H1 (cell line): ENCODE data around the gene LRRC45. TPM values are rescaled to one million over a fixed set of nuclear protein-coding genes. Genes with fewer than 3 reads are reported as not detected.

Source experiments
- CTCF ChIA-PET: fragments of 300-600 bp; sonication (Branson Sonifier 250); formaldehyde crosslinking; loops from one replicate; lab custom pipeline; 2021; ENCODE audit not compliant: partially characterized antibody; lab: Charles Lee
- POLR2A ChIA-PET: fragments of 300-600 bp; sonication (Branson Sonifier 250); formaldehyde crosslinking; loops from one replicate; lab custom pipeline; 2021; ENCODE audit warnings: inconsistent platforms; ENCODE audit not compliant: partially characterized antibody; lab: Charles Lee
- DNase-seq, 2 experiments: peaks; one replicate each; pipeline versions ENCODE4 v3.0.0 to v3.0.0-alpha.2; 2010 to 2022; ENCODE audit warnings: low spot score in 2 of 2, low read depth in 1 of 2, mixed read lengths in 1 of 2
- FAIRE-seq: peaks from 2 replicates; lab custom pipeline; 2011; peaks lifted over from hg19 to GRCh38; lab: Jason Lieb, UNC
- H2AFZ ChIP-seq: 2 replicates; pipeline ENCODE4 v1.8.1; 2012; ENCODE audit warnings: low read length, inconsistent platforms
- H2AK5ac ChIP-seq: 2 replicates; pipeline ENCODE4 v1.6.1; 2013; ENCODE audit warnings: low read depth, low read length
- H2BK120ac ChIP-seq: replicated peaks from 2 replicates; pipeline ENCODE3; 2013; ENCODE audit warnings: low read depth, low read length, inconsistent platforms
- H2BK12ac ChIP-seq: 2 replicates; pipeline ENCODE4 v1.6.1; 2013; ENCODE audit warnings: low read depth, low read length
- H2BK15ac ChIP-seq: 2 replicates; pipeline ENCODE4 v1.6.1; 2013; ENCODE audit warnings: low read length
- H2BK20ac ChIP-seq: 2 replicates; pipeline ENCODE4 v1.6.1; 2013; ENCODE audit warnings: low read length
- H2BK5ac ChIP-seq: 2 replicates; pipeline ENCODE4 v1.6.1; 2013; ENCODE audit warnings: low read depth, low read length
- H3K14ac ChIP-seq: 2 replicates; pipeline ENCODE4 v1.6.1; 2013; ENCODE audit warnings: inconsistent platforms; ENCODE audit not compliant: insufficient read length
- H3K18ac ChIP-seq: 2 replicates; pipeline ENCODE4 v1.6.1; 2013; ENCODE audit warnings: low read length; ENCODE audit errors: extremely low read depth
- H3K23ac ChIP-seq: 2 replicates; pipeline ENCODE4 v1.6.1; 2013; ENCODE audit warnings: inconsistent platforms; ENCODE audit not compliant: insufficient read length
- H3K23me2 ChIP-seq: 2 replicates; pipeline ENCODE4 v1.6.1; 2013; ENCODE audit warnings: low read depth, low read length
- H3K27ac ChIP-seq: 2 replicates; pipeline ENCODE4 v1.6.1; 2011; ENCODE audit warnings: low read depth, low read length, inconsistent platforms
- H3K27me3 ChIP-seq, 4 experiments: replicated peaks in 1 of 4; 1 replicate in 1 of 4; 2 replicates in 3 of 4; pipeline versions ENCODE4 v1.6.1 to v1.8.1; 2011 to 2013; ENCODE audit warnings: low read length in 3 of 4, mild to moderate bottlenecking in 3 of 4, inconsistent platforms in 2 of 4, mixed read lengths in 2 of 4, moderate library complexity in 1 of 4; ENCODE audit not compliant: control insufficient read depth in 3 of 4, insufficient read depth in 3 of 4; ENCODE audit errors: extremely low read depth in 1 of 4
- H3K36me3 ChIP-seq, 4 experiments: 2 replicates each; pipeline versions ENCODE4 v1.6.1 to v1.8.1; 2011 to 2013; ENCODE audit warnings: mild to moderate bottlenecking in 4 of 4, low read length in 3 of 4, moderate library complexity in 2 of 4, control low read depth in 1 of 4, inconsistent platforms in 1 of 4; ENCODE audit not compliant: insufficient read depth in 4 of 4, control insufficient read depth in 2 of 4
- H3K4ac ChIP-seq: replicated peaks from 2 replicates; pipeline ENCODE3; 2013; ENCODE audit warnings: low read length, low read depth, mixed read lengths, inconsistent platforms; ENCODE audit not compliant: insufficient read length
- H3K4me1 ChIP-seq, 4 experiments: replicated peaks in 1 of 4; 1 replicate in 1 of 4; 2 replicates in 3 of 4; pipeline versions ENCODE4 v1.6.1 to v1.8.1; 2011 to 2013; ENCODE audit warnings: low read length in 3 of 4, inconsistent platforms in 2 of 4, mixed read lengths in 1 of 4; ENCODE audit not compliant: insufficient read depth in 4 of 4, control insufficient read depth in 3 of 4
- H3K4me2 ChIP-seq, 2 experiments: 2 replicates each; pipeline versions ENCODE4 v1.6.1 to v1.8.1; 2011 to 2013; ENCODE audit warnings: low read depth in 2 of 2, low read length in 2 of 2, control low read depth in 1 of 2, inconsistent platforms in 1 of 2, mild to moderate bottlenecking in 1 of 2; ENCODE audit not compliant: insufficient read depth in 1 of 2
- H3K4me3 ChIP-seq, 4 experiments: fragments of 200-600, 300-600 bp in 1 of 4; sonication (generic), shearing (Covaris generic), sonication (Bioruptor Twin) in 1 of 4; 2 replicates each; pipeline versions ENCODE4 v1.5.1 to v1.8.1; 2011 to 2016; ENCODE audit warnings: low read length in 4 of 4, low read depth in 3 of 4, control low read depth in 2 of 4, inconsistent platforms in 2 of 4, mild to moderate bottlenecking in 2 of 4, mixed read lengths in 1 of 4, moderate library complexity in 1 of 4; ENCODE audit not compliant: insufficient read depth in 2 of 4; ENCODE audit errors: extremely low read depth in 1 of 4
- H3K56ac ChIP-seq: replicated peaks from 2 replicates; pipeline ENCODE3; 2013; ENCODE audit warnings: low read depth, mild to moderate bottlenecking, mixed read lengths, low read length, inconsistent platforms; ENCODE audit not compliant: insufficient read length
- H3K79me1 ChIP-seq: 2 replicates; pipeline ENCODE4 v1.6.1; 2013; ENCODE audit warnings: low read depth, low read length, control low read depth
- H3K79me2 ChIP-seq, 2 experiments: 2 replicates each; pipeline versions ENCODE4 v1.6.1 to v1.8.1; 2012 to 2013; ENCODE audit warnings: low read length in 2 of 2, mild to moderate bottlenecking in 2 of 2, inconsistent platforms in 1 of 2; ENCODE audit not compliant: insufficient read depth in 2 of 2, control insufficient read depth in 1 of 2
- H3K9ac ChIP-seq, 4 experiments: replicated peaks in 1 of 4; 1 replicate in 1 of 4; 2 replicates in 3 of 4; pipeline versions ENCODE4 v1.6.1 to v1.8.1; 2011 to 2013; ENCODE audit warnings: low read depth in 3 of 4, low read length in 3 of 4, control low read depth in 2 of 4, mild to moderate bottlenecking in 2 of 4, moderate library complexity in 2 of 4, inconsistent platforms in 1 of 4; ENCODE audit errors: extremely low read depth in 1 of 4
- H3K9me3 ChIP-seq, 2 experiments: 2 replicates each; pipeline versions ENCODE4 v1.6.1 to v1.8.1; 2012 to 2013; ENCODE audit warnings: mild to moderate bottlenecking in 2 of 2, moderate library complexity in 2 of 2, control low read depth in 1 of 2, inconsistent platforms in 1 of 2, low read depth in 1 of 2, low read length in 1 of 2, mixed read lengths in 1 of 2; ENCODE audit not compliant: insufficient read depth in 2 of 2
- H4K20me1 ChIP-seq, 2 experiments: replicated peaks in 1 of 2; 2 replicates each; pipeline versions ENCODE3 to v1.8.1; 2011 to 2013; ENCODE audit warnings: inconsistent platforms in 2 of 2, low read length in 2 of 2, mild to moderate bottlenecking in 1 of 2; ENCODE audit not compliant: insufficient read depth in 2 of 2, control insufficient read depth in 1 of 2
- H4K5ac ChIP-seq: 2 replicates; pipeline ENCODE4 v1.6.1; 2013; ENCODE audit warnings: low read length, low read depth, mixed read lengths, inconsistent platforms; ENCODE audit not compliant: insufficient read length
- H4K8ac ChIP-seq: 2 replicates; pipeline ENCODE4 v1.8.0; 2013; ENCODE audit warnings: mild to moderate bottlenecking, moderate library complexity, low read length, inconsistent platforms; ENCODE audit not compliant: insufficient read depth; ENCODE audit errors: extremely low read depth
- H4K91ac ChIP-seq: replicated peaks from 2 replicates; pipeline ENCODE3; 2013; ENCODE audit warnings: low read length, mixed read lengths, inconsistent platforms; ENCODE audit not compliant: insufficient read length
- EZH2 ChIP-seq: fragments of 200-600 bp; sonication (generic); IDR thresholded peaks from 2 replicates; pipeline ENCODE4 v1.7.1; 2012; ENCODE audit warnings: low read depth, mild to moderate bottlenecking, moderate library complexity, low read length, inconsistent platforms; ENCODE audit not compliant: severe bottlenecking
- KDM4A ChIP-seq: IDR thresholded peaks from one replicate; pipeline ENCODE4 v1.7.1; 2012; ENCODE audit warnings: low read depth, mild to moderate bottlenecking, moderate library complexity, low read length, inconsistent platforms; ENCODE audit not compliant: severe bottlenecking
- WGBS, 2 experiments: shearing (Covaris generic) in 1 of 2; methylation state at CpG; one replicate each; pipeline versions ENCODE4 v1.1.6 to v1.1.7; 2013 to 2015; ENCODE audit warnings: low lambda C conversion rate in 2 of 2, mixed read lengths in 2 of 2, inconsistent platforms in 1 of 2, low coverage in 1 of 2, missing lambda C conversion rate in 1 of 2; ENCODE audit not compliant: insufficient replicate concordance in 2 of 2, insufficient coverage in 1 of 2, insufficient read length in 1 of 2; ENCODE audit errors: extremely low coverage in 1 of 2, missing lambda C conversion rate in 1 of 2; 5-methylcytosine and 5-hydroxymethylcytosine counted together
- polyA plus RNA-seq, 7 experiments: library from polyadenylated mRNA; depleted of rRNA in 3 of 7; stranded (reverse) in 5 of 7; unstranded in 2 of 7; fragments of >200 nt in 5 of 7; fragments of 200-250 nt in 2 of 7; gene quantifications; 1 replicate in 5 of 7; 2 replicates in 1 of 7; 4 replicates in 1 of 7; pipeline versions ENCODE4 v1.2.1 to v1.2.3, GENCODE V29; 2011 to 2013; ENCODE audit warnings: missing spikeins in 2 of 7, mixed read lengths in 2 of 7
- total RNA-seq: library from RNA; stranded (reverse); fragmentation: NEBNext Ultra II Directional; extraction: Animal tissue kit (Norgen Biotek cat#: 25700); gene quantifications from 2 replicates; pipeline ENCODE4 v1.2.1, GENCODE V29; 2021

LRRC45 gene
- total and polyA plus RNA-seq, 2 of the 8 experiments (the other 6 are each of a cell fraction or from before 2014, with no cell fraction given): 11.5 to 29.0 TPM

DNA sequence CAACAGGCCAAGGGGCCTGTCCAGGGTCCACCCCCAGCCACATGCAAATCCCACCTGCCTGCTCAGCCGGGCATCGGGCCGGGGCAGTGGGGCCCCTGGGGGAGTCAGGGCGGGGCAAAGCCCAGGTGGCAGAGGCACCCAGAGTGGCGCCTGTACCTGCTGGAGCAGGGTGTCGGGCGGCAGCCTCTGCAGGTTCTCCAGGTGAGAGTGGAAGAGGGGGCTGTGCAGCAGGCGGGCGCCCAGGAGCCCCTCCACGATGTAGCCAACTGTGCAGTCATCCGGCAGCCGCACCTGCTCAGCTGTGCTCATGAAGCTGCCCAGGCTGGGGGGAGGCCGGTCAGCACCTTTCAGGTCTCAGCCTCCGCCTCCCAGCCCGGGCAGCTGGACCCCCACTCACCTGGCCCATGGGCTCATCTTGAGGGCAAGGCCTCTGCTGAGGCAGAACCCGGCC, 26.4 kb downstream of the LRRC45 start:
- Histone ChIP-seq H3K27me3 (no peaks in the 10 kb centered on the region; a peak in 1 of 7 replicates), H3K23ac (no peak overlapping the region), H3K56ac (no peak overlapping the region), H2BK20ac (no peak overlapping the region), H3K9me3 (no peaks in the 10 kb centered on the region), H4K91ac (no peak overlapping the region), H3K18ac (no peak overlapping the region), H3K23me2 (peaks cover 6% of the 10 kb centered on the region; the same call in 1 of the 2 replicates), H4K8ac (no peak overlapping the region), H3K4me1 (peaks cover 0 to 11% (median 6%) of the 10 kb centered on the region in 4 experiments; a peak in 5 of 7 replicates), H3K14ac (no peak overlapping the region), H3K36me3 (peaks cover 0 to 14% (median 4%) of the 10 kb centered on the region in 4 experiments; a peak in 4 of 8 replicates), H2BK5ac (no peak overlapping the region), H3K4me3 (no peak overlapping the region), H3K79me1 (peaks cover 6% of the 10 kb centered on the region; the same call in 1 of the 2 replicates), H2BK12ac (no peak overlapping the region), H2AFZ (no peak overlapping the region), H3K4ac (no peak overlapping the region), H3K4me2 (no peak overlapping the region), H3K9ac (no peak overlapping the region), H4K20me1 (peaks cover 4 to 7% of the 10 kb centered on the region in 2 experiments), H3K79me2 (peaks cover 0 to 12% of the 10 kb centered on the region in 2 experiments; a peak in 1 of 4 replicates), H2AK5ac (no peak overlapping the region), H2BK15ac (no peak overlapping the region), H4K5ac (no peak overlapping the region), H2BK120ac (no peak overlapping the region), H3K27ac (no peak overlapping the region)
- DNase-seq (no peak), FAIRE-seq (no peak)
- 92% methylated on average over 16 of the region's 16 CpGs; no CpG with 5 or more reads in 1 of the 2 experiments for WGBS, 2 experiments
- no peak for TF ChIP-seq EZH2
- TF ChIP-seq KDM4A: no peak
- ChIA-PET POLR2A (interaction anchor here (1.0 to 13.2 kb wide), 6 partner anchors 8 to 347 kb away, joined by 3 to 161 read pairs (median 6); partner anchors contain the start of genes CENPX, DUS1L, LRRC45 and MRPL12), CTCF (interaction anchor here (1.1 to 1.7 kb wide), 5 partner anchors 8 to 25 kb away, joined by 3 to 6 read pairs (median 3); no protein-coding TSS in a partner anchor)
